Measurements from ENCODE around the gene DERL2. TPM values are rescaled to one million over a fixed set of nuclear protein-coding genes. Genes with fewer than 3 reads are reported as not detected.
A peak's percentile ranks its signal among the peaks of the same experiment; 100 is the strongest.

Gene DERL2
- total RNA-seq, 1 experiment from 2014 or later: 38.7 TPM

DNA sequence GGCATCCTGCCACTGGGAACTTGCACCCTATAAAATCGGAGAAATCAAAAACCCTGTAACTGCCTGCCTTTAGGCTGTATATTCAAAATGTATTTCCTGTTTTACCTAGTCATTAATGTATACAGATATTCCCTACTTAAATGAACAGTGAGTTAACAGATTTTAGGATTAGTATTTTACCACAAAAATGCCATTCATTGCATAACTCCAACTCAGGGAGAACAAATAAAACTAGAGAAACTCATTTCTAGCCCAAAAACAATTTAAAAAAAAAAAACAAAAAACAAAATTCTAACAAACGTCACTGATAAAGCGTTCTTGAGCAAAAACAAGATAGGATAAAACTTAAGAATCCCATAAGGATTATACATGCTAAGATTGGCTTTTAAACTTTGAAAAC is 13.5 kb downstream of the DERL2 start:
- Histone ChIP-seq H4K20me1 (ENCODE audit: low read length) (peaks cover 4% of the 10 kb centered on the region; the same call in 1 of the 2 replicates), H3K9me2 (replicated peaks; ENCODE audit: low read length) (no peaks in the 10 kb centered on the region), H3K27me3 (ENCODE audit: low read length) (no peaks in the 10 kb centered on the region), H2AFZ (ENCODE audit: low read length) (no peak overlapping the region), H3K9ac (ENCODE audit: low read length) (no peak overlapping the region), H3K9me3 (ENCODE audit: low read length) (no peaks in the 10 kb centered on the region), H3K4me2 (ENCODE audit: low read length) (no peak overlapping the region), H3K36me3 (ENCODE audit: low read depth, low read length) (peaks cover 19% of the 10 kb centered on the region), H3K79me2 (ENCODE audit: low read length) (peaks cover 12% of the 10 kb centered on the region), H3K4me3 (ENCODE audit: low read length) (no peak overlapping the region), H3F3A (ENCODE audit: low read length, unreplicated experiment) (peaks cover 6% of the 10 kb centered on the region), H3K27ac (ENCODE audit: low read length) (no peak overlapping the region), H3K4me1 (ENCODE audit: insufficient read depth, low read length) (no peaks in the 10 kb centered on the region)
- intact Hi-C loops (cut with micrococcal nuclease): no loop called here
- ChIA-PET CTCF (no interaction called here), POLR2A (ENCODE audit: unreplicated experiment) (no interaction called here)
- no peak for ATAC-seq
- TF ChIP-seq CTCF (conservative IDR thresholded peaks at IDR 0.05; ENCODE audit: low read depth, low read length) (no peak), EZH2 (IDR thresholded peaks at IDR 0.05; ENCODE audit: low read length, unreplicated experiment) (no peak), EZH2phosphoT487 (IDR thresholded peaks at IDR 0.05; ENCODE audit: borderline replicate concordance, low read length) (no peak)
- DNase-seq: no peak
- no TSS peak for BruUV-seq (replicated peaks)

DNA sequence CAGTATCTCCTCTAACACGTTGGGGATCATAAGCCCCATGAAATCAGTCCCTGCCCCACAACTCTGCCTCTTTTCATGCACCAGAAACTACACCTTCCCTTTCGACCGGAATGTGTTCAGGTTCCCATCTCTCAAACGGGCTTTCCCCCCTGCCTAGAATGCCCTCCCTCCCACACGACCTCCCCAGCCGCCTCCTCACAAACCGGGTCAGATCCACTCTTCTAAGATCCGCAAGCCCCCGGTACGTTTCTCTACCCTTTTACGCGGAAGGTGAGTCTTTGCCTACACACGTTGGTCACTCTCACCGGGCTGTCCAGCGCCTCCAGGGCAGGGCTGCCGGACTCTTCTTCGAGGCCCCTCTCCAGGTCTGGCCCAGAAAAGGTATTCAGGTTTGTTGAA is 17.9 kb downstream of the DERL2 start:
- ChIA-PET POLR2A (ENCODE audit: unreplicated experiment) (no interaction called here), CTCF (interaction anchor here (1.2 kb wide), 1 partner anchor 29 kb away, joined by 4 read pairs; the partner anchor contains the start of gene C1QBP)
- no TSS peak for BruUV-seq (replicated peaks)

More for the DNA sequence above, 17.9 kb downstream of the DERL2 start:
- Histone ChIP-seq H3K9me2 (replicated peaks; ENCODE audit: low read length) (no peaks in the 10 kb centered on the region), H3K9me3 (ENCODE audit: low read length) (no peaks in the 10 kb centered on the region), H3K4me1 (ENCODE audit: insufficient read depth, low read length) (peaks cover 13% of the 10 kb centered on the region), H3F3A (ENCODE audit: low read length, unreplicated experiment) (peaks cover 6% of the 10 kb centered on the region), H3K9ac (ENCODE audit: low read length) (peak overlapping the region; percentile 98), H3K4me2 (ENCODE audit: low read length) (peak overlapping the region; percentile 84), H3K4me3 (ENCODE audit: low read length) (peak overlapping the region; percentile 97), H2AFZ (ENCODE audit: low read length) (peak overlapping the region; percentile 78), H4K20me1 (ENCODE audit: low read length) (peaks cover 31% of the 10 kb centered on the region), H3K79me2 (ENCODE audit: low read length) (peaks cover 57% of the 10 kb centered on the region), H3K27ac (ENCODE audit: low read length) (peak overlapping the region; percentile 52), H3K36me3 (ENCODE audit: low read depth, low read length) (no peaks in the 10 kb centered on the region), H3K27me3 (ENCODE audit: low read length) (no peaks in the 10 kb centered on the region)
- DNase-seq (no peak), ATAC-seq (peak; percentile 14)
- TF ChIP-seq EZH2phosphoT487 (IDR thresholded peaks at IDR 0.05; ENCODE audit: borderline replicate concordance, low read length) (no peak), EZH2 (IDR thresholded peaks at IDR 0.05; ENCODE audit: low read length, unreplicated experiment) (no peak), CTCF (conservative IDR thresholded peaks at IDR 0.05; ENCODE audit: low read depth, low read length) (no peak)
- intact Hi-C loops (cut with micrococcal nuclease): no loop called here

Data from PC-3 (cell line).